K562 (cell line): ENCODE data around the gene HEMK1. TPM values are rescaled to one million over a fixed set of nuclear protein-coding genes. Genes with fewer than 3 reads are reported as not detected.
A peak's percentile ranks its signal among the peaks of the same experiment; 100 is the strongest.

Experiments used
- ATAC-seq: fragments of 200-7000 bp; cut with Tn5 transposase; 3 replicates; pipeline ENCODE4 v1.9.1; 2020; ENCODE audit warnings: moderate library complexity
- BruUV-seq: library from RNA; stranded (reverse); fragments of 400-500 nt; replicated peaks from 2 replicates; lab custom pipeline; 2021; lab: Mats Ljungman, UMichigan
- CTCF ChIA-PET: fragments of 300-600 bp; formaldehyde crosslinking; extraction: SDS; loops from one replicate; lab custom pipeline; 2021; ENCODE audit warnings: low intra/inter-chr PET ratio; lab: Yijun Ruan, JAX
- POLR2A ChIA-PET: fragments of 300-600, 350-650 bp; sonication (Branson Sonifier 250); formaldehyde crosslinking; extraction: SDS; loops from one replicate; lab custom pipeline; 2021; ENCODE audit warnings: antibody characterized with exemption, inconsistent platforms; lab: Yijun Ruan, JAX
- DNase-seq, 4 experiments: peaks; one replicate each; pipeline versions ENCODE4 v3.0.0 to v3.0.0-alpha.2; 2011 to 2018; ENCODE audit warnings: low spot score in 3 of 4, mixed read lengths in 3 of 4; ENCODE audit errors: extremely low read depth in 1 of 4
- FAIRE-seq: peaks from 2 replicates; lab custom pipeline; 2011; peaks lifted over from hg19 to GRCh38; lab: Jason Lieb, UNC
- H2AFZ ChIP-seq: 2 replicates; pipeline ENCODE4 v1.6.0; 2011; ENCODE audit warnings: low read depth, low read length, control low read depth, inconsistent platforms
- H3K27ac ChIP-seq: fragments of 200-600 bp; 3 replicates; pipeline ENCODE4 v1.8.0; 2011; ENCODE audit warnings: low read depth, mild to moderate bottlenecking, control low read depth, inconsistent platforms, low read length, moderate library complexity, mixed read lengths; ENCODE audit errors: extremely low read depth
- H3K27me3 ChIP-seq, 2 experiments: fragments of 300-600 bp in 1 of 2; 2 replicates in 1 of 2; 3 replicates in 1 of 2; pipeline versions ENCODE4 v1.6.0 to v1.8.0; 2011; ENCODE audit warnings: inconsistent platforms in 2 of 2, low read length in 2 of 2, mild to moderate bottlenecking in 1 of 2, mixed read lengths in 1 of 2, moderate library complexity in 1 of 2; ENCODE audit not compliant: control insufficient read depth in 2 of 2, insufficient read depth in 2 of 2
- H3K36me3 ChIP-seq: fragments of 300-600 bp; 3 replicates; pipeline ENCODE4 v1.8.0; 2011; ENCODE audit warnings: mild to moderate bottlenecking, low read length, inconsistent platforms; ENCODE audit not compliant: control insufficient read depth, insufficient read depth
- H3K4me1 ChIP-seq, 2 experiments: fragments of 200-600 bp in 1 of 2; replicated peaks in 1 of 2; 2 replicates in 1 of 2; 3 replicates in 1 of 2; pipeline versions ENCODE4 v1.5.1 to v1.8.0; 2011; ENCODE audit warnings: inconsistent platforms in 2 of 2, low read length in 2 of 2, mild to moderate bottlenecking in 1 of 2, mixed read lengths in 1 of 2, moderate library complexity in 1 of 2; ENCODE audit not compliant: control insufficient read depth in 2 of 2, insufficient read depth in 2 of 2
- H3K4me2 ChIP-seq: 2 replicates; pipeline ENCODE4 v1.6.1; 2011; ENCODE audit warnings: low read length, control low read depth, inconsistent platforms, mixed read lengths; ENCODE audit not compliant: insufficient read depth
- H3K4me3 ChIP-seq: fragments of 200-600 bp; sonication (generic), shearing (Covaris generic); 2 replicates; pipeline ENCODE4 v1.5.1; 2016; ENCODE audit warnings: control low read depth, inconsistent platforms
- H3K79me2 ChIP-seq: fragments of 200-600 bp; 3 replicates; pipeline ENCODE4 v1.8.0; 2011; ENCODE audit warnings: low read length, inconsistent platforms; ENCODE audit not compliant: control insufficient read depth, insufficient read depth
- H3K9ac ChIP-seq, 2 experiments: 2 replicates each; pipeline versions ENCODE4 v1.6.0 to v1.6.1; 2011; ENCODE audit warnings: low read depth in 2 of 2, low read length in 2 of 2, control low read depth in 1 of 2, inconsistent platforms in 1 of 2, mild to moderate bottlenecking in 1 of 2, mixed read lengths in 1 of 2; ENCODE audit not compliant: insufficient read depth in 1 of 2
- H3K9me1 ChIP-seq: one replicate; pipeline ENCODE4 v1.6.0; 2011; ENCODE audit warnings: inconsistent platforms, mild to moderate bottlenecking, low read length, moderate library complexity; ENCODE audit not compliant: control insufficient read depth, insufficient read depth
- H3K9me3 ChIP-seq: replicated peaks from 2 replicates; pipeline ENCODE4 v1.5.1; 2011; ENCODE audit warnings: low read depth, low read length, inconsistent platforms; ENCODE audit not compliant: control insufficient read depth, insufficient read depth
- H4K20me1 ChIP-seq: replicated peaks from 2 replicates; pipeline ENCODE4 v1.6.1; 2011; ENCODE audit warnings: low read length, inconsistent platforms, mixed read lengths; ENCODE audit not compliant: control insufficient read depth, insufficient read depth
- CXXC5 ChIP-seq: fragments of 250-450 bp; sonication (Bioruptor Pico); IDR thresholded peaks from 2 replicates; pipeline ENCODE4 v1.8.0; 2022; ENCODE audit warnings: inconsistent platforms, mild to moderate bottlenecking, moderate library complexity
- ETV6 ChIP-seq, 3 experiments: fragments of 150-350 bp in 1 of 3; sonication (generic) in 1 of 3; formaldehyde crosslinking in 1 of 3; IDR thresholded peaks; 2 replicates each; pipeline versions ENCODE4 v1.6.1 to v1.8.0; 2014 to 2022; ENCODE audit warnings: borderline replicate concordance in 2 of 3, low read depth in 2 of 3, antibody characterized with exemption in 1 of 3, low read length in 1 of 3, mild to moderate bottlenecking in 1 of 3, missing genetic modification reagents in 1 of 3
- WGBS: fragments of 100-300 bp; shearing (Covaris generic); methylation state at CpG from one replicate; pipeline ENCODE4 v1.1.6; 2016; ENCODE audit warnings: low coverage, mixed read lengths; ENCODE audit not compliant: insufficient coverage; ENCODE audit errors: missing lambda C conversion rate; 5-methylcytosine and 5-hydroxymethylcytosine counted together
- in situ Hi-C: fragments of 300-500 bp; cut with MboI; formaldehyde crosslinking; loops from 4 replicates; pipeline ENCODE4 v1.15.0; 2018; ENCODE audit warnings: inconsistent platforms, mixed read lengths
- intact Hi-C: fragments of 100-400 bp; cut with micrococcal nuclease; formaldehyde crosslinking; loops from 2 replicates; pipeline ENCODE4 v1.14.2; 2022
- polyA plus RNA-seq, 8 experiments: library from polyadenylated mRNA; depleted of rRNA in 4 of 8; stranded (reverse) in 5 of 8; unstranded in 3 of 8; fragments of >200 nt; fragmentation: Nextera tagmentation in 2 of 8; fragmentation: Illumina TruSeq in 1 of 8; extraction: Ambion mirVana in 2 of 8; extraction: Trizol in 1 of 8; gene quantifications; 2 replicates each; pipeline versions ENCODE4 v1.2.1 to v1.2.3, GENCODE V29; 2011 to 2014; ENCODE audit warnings: inconsistent platforms in 1 of 8, missing spikeins in 1 of 8
- total RNA-seq, 7 experiments: library from RNA; depleted of rRNA in 6 of 7; stranded (reverse); fragments of >200 nt in 6 of 7; fragmentation: Illumina TruSeq in 2 of 7; extraction: Trizol in 2 of 7; gene quantifications; 2 replicates each; pipeline versions ENCODE4 v1.2.1 to v1.2.3, GENCODE V29; 2011 to 2021; ENCODE audit warnings: low replicate concordance in 1 of 7
- TF ChIP-seq, protein P1 (sequence below), 2 experiments: IDR thresholded peaks in 1 of 2; conservative IDR thresholded peaks in 1 of 2; 2 replicates each; pipeline ENCODE4 v1.6.1; 2016; ENCODE audit warnings: low read depth in 2 of 2, mild to moderate bottlenecking in 1 of 2, missing compliant biosample characterization in 1 of 2, missing genetic modification characterization in 1 of 2, moderate library complexity in 1 of 2
- TF ChIP-seq, protein P2 (sequence below): sonication (generic); IDR thresholded peaks from 2 replicates; pipeline ENCODE4 v1.6.1; 2016
- TF ChIP-seq, protein P3 (sequence below), 2 experiments: fragments of 450-650 bp; formaldehyde crosslinking in 1 of 2; IDR thresholded peaks; 2 replicates each; pipeline versions ENCODE4 v1.4.0 to v1.6.1; 2014 to 2020; ENCODE audit warnings: mild to moderate bottlenecking in 2 of 2, borderline replicate concordance in 1 of 2, low read depth in 1 of 2

Gene HEMK1
- total and polyA plus RNA-seq, 9 of the 15 experiments (the other 6 are each of a cell fraction or from before 2014, with no cell fraction given): 2.0 to 16.8 (median 11.4) TPM

DNA sequence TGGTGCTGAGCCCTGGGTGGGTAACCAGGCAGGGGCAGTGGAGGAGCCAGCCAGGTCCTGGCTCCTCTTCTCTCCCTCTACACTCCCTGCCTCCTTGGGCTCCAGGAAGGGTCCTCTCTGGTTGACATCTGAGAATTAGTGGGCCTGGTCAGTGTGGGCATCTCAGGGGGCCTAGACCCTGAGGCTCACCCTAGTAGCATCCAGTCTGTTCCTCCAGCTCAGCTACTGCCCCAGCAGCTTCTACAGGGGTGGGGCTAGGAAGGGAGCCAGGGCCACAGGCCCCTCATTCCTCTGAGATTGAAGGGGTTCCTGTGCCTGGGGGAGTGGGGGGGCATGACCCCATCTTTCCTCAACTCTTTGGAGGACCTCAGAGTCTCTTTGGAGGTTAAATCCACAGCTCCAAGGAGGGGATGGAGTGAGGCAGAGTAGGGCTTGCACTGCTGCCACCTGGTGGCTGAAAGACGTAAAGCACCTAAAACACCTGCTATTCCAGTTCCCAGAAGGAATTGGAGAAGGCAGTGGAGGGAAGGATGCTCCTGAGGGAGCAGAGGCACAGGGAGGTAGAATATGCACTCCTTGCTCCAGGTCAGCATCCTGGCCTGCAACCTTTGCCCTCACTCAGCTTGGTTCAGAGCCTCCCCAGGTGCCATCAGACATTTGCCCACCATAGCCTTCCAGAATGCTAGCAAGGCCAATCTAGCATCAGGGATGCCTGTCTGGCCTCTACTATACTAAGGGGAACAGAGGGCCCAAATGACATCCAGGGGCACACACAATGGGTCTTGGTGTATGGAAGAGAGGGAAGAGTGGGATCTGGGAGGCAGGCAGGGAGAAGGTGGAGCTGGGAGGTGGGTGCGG lies 26.9 kb upstream of the HEMK1 start:
- BruUV-seq: no TSS peak
- DNase-seq (peak; percentile 67 to 79 (median 70)), FAIRE-seq (peak; percentile 93), ATAC-seq (peak; percentile 47)
- no peak overlapping the region for H3K27ac ChIP-seq
- POLR2A ChIA-PET: interaction anchor here (0.5 to 0.6 kb wide), 4 partner anchors 109 to 205 kb away, joined by 3 read pairs; no protein-coding TSS in a partner anchor
- H3K9me3 ChIP-seq: no peaks in the 10 kb centered on the region
- H3K9ac ChIP-seq: no peak overlapping the region
- in situ Hi-C loops: no loop called here
- CTCF ChIA-PET: interaction anchor here (0.5 to 2.2 kb wide), 8 partner anchors 19 to 283 kb away, joined by 3 to 11 read pairs (median 4); no protein-coding TSS in a partner anchor
- H3K9me1 ChIP-seq: no peaks in the 10 kb centered on the region
- H3K4me3 ChIP-seq: no peak overlapping the region
- H3K4me1 ChIP-seq: peaks cover 30 to 43% of the 10 kb centered on the region in 2 experiments
- H3K79me2 ChIP-seq: no peaks in the 10 kb centered on the region
- no peak overlapping the region for H3K4me2 ChIP-seq
- H2AFZ ChIP-seq: no peak overlapping the region
- intact Hi-C loops: loop anchor here (1.0 to 5.0 kb wide), 4 partner anchors 23 to 195 kb away; partner anchors contain the start of gene ZMYND10
- H3K36me3 ChIP-seq: no peaks in the 10 kb centered on the region
- no peaks in the 10 kb centered on the region for H3K27me3 ChIP-seq
- 40% methylated on average over 2 of the region's 2 CpGs for WGBS
- H4K20me1 ChIP-seq: no peaks in the 10 kb centered on the region
- TF ChIP-seq, protein P1, sequence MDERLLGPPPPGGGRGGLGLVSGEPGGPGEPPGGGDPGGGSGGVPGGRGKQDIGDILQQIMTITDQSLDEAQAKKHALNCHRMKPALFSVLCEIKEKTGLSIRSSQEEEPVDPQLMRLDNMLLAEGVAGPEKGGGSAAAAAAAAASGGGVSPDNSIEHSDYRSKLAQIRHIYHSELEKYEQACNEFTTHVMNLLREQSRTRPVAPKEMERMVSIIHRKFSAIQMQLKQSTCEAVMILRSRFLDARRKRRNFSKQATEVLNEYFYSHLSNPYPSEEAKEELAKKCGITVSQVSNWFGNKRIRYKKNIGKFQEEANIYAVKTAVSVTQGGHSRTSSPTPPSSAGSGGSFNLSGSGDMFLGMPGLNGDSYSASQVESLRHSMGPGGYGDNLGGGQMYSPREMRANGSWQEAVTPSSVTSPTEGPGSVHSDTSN (CRISPR knock-in tag; IDR thresholded peaks at IDR 0.05; ENCODE audit: low read depth): no peak
- TF ChIP-seq, protein P1 (tag; conservative IDR thresholded peaks at IDR 0.05; ENCODE audit: low read depth): no peak
- TF ChIP-seq, protein P2, sequence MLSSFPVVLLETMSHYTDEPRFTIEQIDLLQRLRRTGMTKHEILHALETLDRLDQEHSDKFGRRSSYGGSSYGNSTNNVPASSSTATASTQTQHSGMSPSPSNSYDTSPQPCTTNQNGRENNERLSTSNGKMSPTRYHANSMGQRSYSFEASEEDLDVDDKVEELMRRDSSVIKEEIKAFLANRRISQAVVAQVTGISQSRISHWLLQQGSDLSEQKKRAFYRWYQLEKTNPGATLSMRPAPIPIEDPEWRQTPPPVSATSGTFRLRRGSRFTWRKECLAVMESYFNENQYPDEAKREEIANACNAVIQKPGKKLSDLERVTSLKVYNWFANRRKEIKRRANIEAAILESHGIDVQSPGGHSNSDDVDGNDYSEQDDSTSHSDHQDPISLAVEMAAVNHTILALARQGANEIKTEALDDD: no peak
- TF ChIP-seq ETV6 (IDR thresholded peaks at IDR 0.05; ENCODE audit: borderline replicate concordance in 1 of 2, low read depth in 2 of 2, low read length in 1 of 2) (no peak), ETV6 (CRISPR knock-in tag; IDR thresholded peaks at IDR 0.05; ENCODE audit: borderline replicate concordance) (no peak), CXXC5 (CRISPR knock-in tag) (no peak)
- TF ChIP-seq, protein P3, sequence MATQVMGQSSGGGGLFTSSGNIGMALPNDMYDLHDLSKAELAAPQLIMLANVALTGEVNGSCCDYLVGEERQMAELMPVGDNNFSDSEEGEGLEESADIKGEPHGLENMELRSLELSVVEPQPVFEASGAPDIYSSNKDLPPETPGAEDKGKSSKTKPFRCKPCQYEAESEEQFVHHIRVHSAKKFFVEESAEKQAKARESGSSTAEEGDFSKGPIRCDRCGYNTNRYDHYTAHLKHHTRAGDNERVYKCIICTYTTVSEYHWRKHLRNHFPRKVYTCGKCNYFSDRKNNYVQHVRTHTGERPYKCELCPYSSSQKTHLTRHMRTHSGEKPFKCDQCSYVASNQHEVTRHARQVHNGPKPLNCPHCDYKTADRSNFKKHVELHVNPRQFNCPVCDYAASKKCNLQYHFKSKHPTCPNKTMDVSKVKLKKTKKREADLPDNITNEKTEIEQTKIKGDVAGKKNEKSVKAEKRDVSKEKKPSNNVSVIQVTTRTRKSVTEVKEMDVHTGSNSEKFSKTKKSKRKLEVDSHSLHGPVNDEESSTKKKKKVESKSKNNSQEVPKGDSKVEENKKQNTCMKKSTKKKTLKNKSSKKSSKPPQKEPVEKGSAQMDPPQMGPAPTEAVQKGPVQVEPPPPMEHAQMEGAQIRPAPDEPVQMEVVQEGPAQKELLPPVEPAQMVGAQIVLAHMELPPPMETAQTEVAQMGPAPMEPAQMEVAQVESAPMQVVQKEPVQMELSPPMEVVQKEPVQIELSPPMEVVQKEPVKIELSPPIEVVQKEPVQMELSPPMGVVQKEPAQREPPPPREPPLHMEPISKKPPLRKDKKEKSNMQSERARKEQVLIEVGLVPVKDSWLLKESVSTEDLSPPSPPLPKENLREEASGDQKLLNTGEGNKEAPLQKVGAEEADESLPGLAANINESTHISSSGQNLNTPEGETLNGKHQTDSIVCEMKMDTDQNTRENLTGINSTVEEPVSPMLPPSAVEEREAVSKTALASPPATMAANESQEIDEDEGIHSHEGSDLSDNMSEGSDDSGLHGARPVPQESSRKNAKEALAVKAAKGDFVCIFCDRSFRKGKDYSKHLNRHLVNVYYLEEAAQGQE (IDR thresholded peaks at IDR 0.05; ENCODE audit: borderline replicate concordance): peak; percentile 80
- TF ChIP-seq, protein P3 (CRISPR knock-in tag; IDR thresholded peaks at IDR 0.05; ENCODE audit: low read depth): no peak
